GM13977 (cell line): Measurements from ENCODE around the gene RAB25.

Experiments used
- DNase-seq: peaks from one replicate; pipeline ENCODE4 v3.0.0; 2012; ENCODE audit warnings: low spot score
- CTCF ChIP-seq: IDR thresholded peaks from 2 replicates; pipeline ENCODE4 v1.5.1; 2012; ENCODE audit warnings: mild to moderate bottlenecking, control low read depth; ENCODE audit not compliant: insufficient read depth; ENCODE audit errors: extremely low read depth, missing control alignments
- in situ Hi-C: fragments of 300-500 bp; cut with MboI; formaldehyde crosslinking; loops from one replicate; pipeline ENCODE4 v1.12.0; 2022; ENCODE audit warnings: low sequenced_read_pairs, low pct_unique_long_range_greater_than_20kb, mixed read lengths, inconsistent platforms; ENCODE audit not compliant: unreplicated experiment

Gene RAB25

GRCh38 chr1:156104861-156105832 is 44.2 kb downstream of the RAB25 start:
- DNase-seq = no peak
- in situ Hi-C loops = no loop called here
- no peak for TF ChIP-seq CTCF

GRCh38 chr1:156106624-156107488 is 45.9 kb downstream of the RAB25 start:
- in situ Hi-C loops = no loop called here
- no peak for DNase-seq
- no peak for TF ChIP-seq CTCF

GRCh38 chr1:156108057-156108456 is 47.1 kb downstream of the RAB25 start:
- no peak for DNase-seq
- in situ Hi-C loops = no loop called here
- TF ChIP-seq CTCF = no peak

GRCh38 chr1:156108664-156109241 is 47.8 kb downstream of the RAB25 start:
- in situ Hi-C loops = no loop called here
- no peak for DNase-seq
- TF ChIP-seq CTCF = no peak

GRCh38 chr1:156110252-156110651 is 49.3 kb downstream of the RAB25 start:
- no peak for DNase-seq
- no peak for TF ChIP-seq CTCF
- in situ Hi-C loops = no loop called here

- in situ Hi-C loops = no loop called here
- DNase-seq = no peak
- no peak for TF ChIP-seq CTCF
These were observed 50.5 kb downstream of the RAB25 start for GRCh38 chr1:156111355-156111962.
